GM21360 (cell line): ENCODE measurements around the gene GTF2F2.
A peak's percentile ranks its signal among the peaks of the same experiment; 100 is the strongest.
"Not testable (repeated sequence)": the region's sequence is repeated elsewhere in the genome, so short reads cannot be mapped to it uniquely, and the experiment has no call there.

Experiments
- ATAC-seq: cut with Tn5 transposase; IDR thresholded peaks from one replicate; pipeline ENCODE4 v1.9.1; 2021; ENCODE audit warnings: mild to moderate bottlenecking, moderate library complexity; ENCODE audit not compliant: unreplicated experiment

GTF2F2 gene

DNA sequence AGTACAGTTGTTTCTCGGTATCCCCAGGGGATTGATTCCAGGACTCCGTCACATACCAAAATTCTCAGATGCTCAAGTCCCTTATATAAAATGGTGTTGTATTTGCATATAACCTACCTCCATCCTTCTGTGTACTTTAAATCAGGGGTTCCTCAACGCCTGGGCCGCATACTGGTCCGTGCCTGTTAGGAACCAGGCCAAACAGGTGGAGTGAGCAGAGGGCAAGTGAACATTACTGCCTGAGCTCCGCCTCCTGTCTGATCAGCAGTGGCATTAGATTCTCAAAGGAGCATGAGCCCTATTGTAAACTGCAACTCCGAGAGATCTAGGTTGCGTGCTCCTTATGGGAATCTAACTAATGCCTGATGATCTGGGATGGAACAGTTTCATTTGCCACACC, 122.8 kb downstream of the GTF2F2 start:
- ATAC-seq = no peak

DNA sequence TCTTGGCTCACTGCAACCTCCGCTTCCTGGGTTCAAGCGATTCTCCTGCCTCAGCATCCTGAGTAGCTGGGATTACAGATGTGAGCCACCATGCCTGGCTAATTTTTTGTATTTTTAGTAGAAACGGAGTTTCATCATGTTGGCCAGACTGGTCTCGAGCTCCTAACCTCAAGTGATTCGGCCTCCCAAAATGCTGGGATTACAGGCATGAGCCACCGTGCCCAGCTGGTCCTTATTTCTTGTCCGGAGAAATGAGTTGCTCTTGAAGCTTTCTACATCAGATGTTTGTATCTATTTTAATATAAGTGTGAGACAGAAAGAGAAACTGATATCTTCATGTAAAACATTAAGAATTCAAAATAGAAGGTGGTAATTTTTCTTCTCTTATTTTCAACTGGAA, 124.4 kb downstream of the GTF2F2 start:
- not testable (repeated sequence) for ATAC-seq

DNA sequence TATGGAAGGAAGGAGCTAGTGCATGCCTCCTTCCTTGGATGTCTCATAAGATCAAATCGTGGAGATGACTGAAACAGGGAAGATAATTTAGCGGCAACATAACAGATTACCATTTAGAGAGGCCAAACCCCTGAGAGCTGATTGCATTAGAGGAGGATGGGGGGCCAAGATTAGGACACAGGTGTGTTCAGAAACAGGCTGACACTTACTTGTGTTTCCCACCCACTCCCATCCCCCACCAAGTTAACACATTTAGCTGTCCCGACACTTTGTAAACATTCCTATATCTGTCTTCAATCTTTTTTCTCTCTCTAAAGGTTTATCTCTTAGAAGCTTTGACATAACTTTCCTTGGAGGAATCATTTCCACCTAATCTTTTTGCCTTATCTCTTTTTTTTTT, 129.4 kb downstream of the GTF2F2 start:
- ATAC-seq = no peak

DNA sequence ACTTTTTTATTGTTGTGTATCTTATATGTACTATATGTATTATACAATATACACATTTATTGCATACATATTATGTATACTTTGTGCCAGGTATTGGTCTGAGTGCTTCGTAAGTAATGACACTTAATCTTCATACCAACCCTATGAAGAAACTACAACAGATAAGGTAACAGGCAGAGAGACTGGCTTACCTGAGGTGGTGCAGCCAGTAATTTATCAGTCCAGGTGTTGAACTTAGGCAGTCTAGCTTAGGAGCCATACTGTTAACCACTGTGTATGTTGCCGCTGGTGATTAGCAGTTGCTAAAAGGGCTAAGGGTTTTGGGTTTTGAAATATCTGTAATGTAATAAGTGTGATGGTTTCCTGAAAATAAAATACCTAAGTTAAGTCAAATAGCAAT, 134.1 kb downstream of the GTF2F2 start:
- ATAC-seq = no peak

DNA sequence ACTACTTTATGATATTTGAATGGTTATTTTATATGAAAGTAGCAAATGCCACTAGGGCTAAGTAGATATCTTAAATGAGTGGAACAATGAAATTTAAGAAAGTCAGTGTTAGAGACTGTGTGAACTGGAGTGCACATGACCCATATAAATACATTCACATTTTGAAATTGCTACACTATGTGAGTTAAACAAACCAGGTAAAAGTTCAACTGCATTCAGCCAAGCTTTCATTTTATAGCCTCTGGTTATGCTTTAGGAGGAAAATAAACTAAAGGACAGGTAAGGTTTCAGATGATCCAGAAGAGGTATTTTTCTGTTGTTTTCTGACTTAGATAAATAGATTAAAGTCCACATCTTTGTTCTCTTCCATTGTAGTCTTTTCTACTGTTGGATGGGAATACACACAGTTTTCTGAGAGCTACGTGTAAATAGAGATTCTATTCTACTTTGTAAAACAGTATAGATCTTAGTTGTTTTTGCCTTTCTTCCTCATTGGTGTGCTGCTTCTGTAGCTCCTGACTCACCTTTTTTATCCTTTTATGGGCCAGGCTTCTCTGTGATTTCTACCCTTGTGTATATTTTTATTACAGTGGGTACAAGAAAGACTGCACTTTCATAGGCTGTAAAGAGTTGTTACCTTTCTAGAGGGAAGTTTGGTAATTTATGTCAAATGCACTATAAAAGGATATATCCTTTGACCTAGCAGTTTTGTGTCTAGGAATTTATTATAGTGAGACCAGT, 135.1 kb downstream of the GTF2F2 start:
- ATAC-seq = no peak

DNA sequence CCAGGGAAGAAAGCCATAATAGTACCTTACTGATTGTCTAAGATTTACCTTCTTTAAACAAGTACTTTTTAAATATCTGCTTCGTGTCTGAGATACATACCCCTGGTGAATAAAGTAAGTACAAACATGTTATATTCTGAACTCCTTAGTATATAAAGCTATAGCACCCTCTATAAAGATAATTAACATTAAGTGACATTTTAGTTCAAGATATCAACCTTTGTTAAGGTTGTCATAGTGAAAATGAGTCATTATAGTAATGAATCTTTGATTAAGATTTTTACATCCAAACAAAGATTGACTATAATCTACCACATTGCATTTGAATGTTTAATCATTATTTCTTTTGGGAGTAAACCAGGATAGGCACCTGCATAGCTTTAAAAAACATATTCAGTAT, 135.9 kb downstream of the GTF2F2 start:
- ATAC-seq = no peak

DNA sequence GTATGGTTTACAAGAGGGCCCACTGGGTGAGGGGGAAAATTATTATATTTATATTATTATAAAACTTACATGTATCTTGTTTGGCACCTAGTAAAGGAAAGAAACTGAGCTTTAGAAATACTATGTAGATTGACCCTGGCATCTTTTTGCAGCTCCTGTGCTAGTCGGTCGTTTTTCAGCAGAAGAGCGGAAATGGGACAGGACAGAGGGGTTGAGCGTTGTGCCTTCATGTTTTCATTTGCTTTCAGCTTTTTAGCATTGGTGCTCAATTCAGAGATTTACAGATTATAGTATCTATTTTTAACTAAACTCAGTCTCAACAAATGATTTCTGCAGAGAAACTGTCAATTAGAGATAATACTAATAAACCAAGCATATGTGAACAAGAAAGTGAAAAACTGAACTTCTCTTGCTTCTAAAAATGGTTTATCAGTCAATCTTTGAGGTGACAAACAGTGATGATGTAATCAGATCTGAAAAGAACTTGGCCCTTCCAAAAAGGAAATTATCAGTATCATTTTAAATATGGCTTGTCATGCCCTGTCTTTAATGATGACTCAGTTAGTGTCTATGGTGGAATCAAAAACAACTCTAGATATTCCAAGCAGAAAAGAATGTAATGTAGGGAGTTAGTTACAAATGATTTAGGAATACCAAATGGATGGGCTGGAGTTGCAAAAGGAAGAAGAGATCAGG, 137.5 kb downstream of the GTF2F2 start:
- ATAC-seq = no peak

DNA sequence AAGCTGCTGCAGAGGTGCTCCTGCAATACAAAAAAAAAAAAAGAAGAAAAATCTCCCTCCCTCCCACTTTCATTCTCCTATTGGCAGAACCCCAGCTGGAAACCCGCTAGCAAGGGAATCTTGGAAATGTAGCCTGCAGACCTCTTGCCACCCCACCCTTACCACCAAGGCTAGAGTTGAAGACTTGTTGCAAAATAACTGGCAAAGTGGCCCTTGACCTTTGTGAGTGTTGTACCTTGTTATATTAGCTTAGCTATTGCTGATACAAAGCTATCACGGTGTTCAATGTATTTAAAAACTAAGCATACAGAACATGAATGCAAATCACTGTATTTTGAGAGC, 138.0 kb downstream of the GTF2F2 start:
- no peak for ATAC-seq

DNA sequence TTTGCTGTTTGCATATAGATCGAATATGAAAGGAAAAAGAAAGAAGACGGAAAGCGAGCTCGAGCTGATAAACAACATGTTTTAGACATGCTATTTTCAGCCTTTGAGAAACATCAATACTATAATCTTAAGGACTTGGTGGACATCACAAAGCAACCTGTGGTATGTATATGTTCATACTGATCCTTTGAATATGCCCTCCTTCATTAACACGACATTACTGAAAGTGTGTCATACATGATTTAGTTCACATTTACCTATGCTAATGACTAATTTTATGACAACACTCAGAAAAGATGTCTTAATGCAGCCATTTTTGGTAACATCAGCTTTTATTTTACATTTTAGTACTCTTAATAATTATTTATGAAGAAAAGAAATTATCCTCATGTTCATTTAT, 146.9 kb downstream of the GTF2F2 start:
- no peak for ATAC-seq

DNA sequence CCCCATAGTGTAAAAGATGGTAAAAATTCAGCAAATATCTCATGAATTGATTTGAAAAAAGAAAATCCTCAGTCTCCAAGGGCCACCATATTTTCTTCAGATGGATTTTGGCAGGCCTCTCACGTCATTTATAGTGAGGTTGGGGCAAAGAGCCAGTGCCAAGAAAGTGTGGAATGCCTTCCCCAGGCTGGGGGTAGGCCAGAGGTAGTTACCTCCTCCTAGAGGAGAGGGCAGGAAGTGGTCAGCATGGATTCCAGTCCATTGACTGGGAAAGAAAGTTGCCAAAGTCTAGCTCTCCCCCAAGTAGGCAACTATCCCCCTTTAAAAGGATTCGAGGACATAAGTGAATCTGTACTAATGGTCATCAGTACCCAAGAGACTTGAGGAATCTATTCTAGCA, 148.9 kb downstream of the GTF2F2 start:
- ATAC-seq = no peak

DNA sequence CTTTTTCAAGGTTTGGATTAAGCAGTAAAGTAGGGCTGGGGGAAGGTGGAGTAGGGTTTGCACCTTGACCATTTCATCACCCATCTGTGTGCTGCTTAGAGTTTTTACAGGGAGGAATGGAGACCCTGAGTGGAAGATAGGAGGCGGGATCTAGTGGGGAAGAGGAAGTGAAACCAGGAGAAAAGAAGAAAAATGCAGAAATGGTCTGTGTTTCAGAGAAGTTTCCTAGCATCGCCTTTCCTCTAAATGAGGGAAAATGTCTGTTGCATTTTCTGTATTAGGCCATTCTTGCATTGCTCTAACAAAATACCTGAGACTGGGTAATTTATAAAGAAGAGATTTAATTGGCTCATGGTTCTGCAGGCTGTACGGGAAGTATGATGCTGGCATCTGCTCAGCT, 156.6 kb downstream of the GTF2F2 start:
- ATAC-seq = no peak

DNA sequence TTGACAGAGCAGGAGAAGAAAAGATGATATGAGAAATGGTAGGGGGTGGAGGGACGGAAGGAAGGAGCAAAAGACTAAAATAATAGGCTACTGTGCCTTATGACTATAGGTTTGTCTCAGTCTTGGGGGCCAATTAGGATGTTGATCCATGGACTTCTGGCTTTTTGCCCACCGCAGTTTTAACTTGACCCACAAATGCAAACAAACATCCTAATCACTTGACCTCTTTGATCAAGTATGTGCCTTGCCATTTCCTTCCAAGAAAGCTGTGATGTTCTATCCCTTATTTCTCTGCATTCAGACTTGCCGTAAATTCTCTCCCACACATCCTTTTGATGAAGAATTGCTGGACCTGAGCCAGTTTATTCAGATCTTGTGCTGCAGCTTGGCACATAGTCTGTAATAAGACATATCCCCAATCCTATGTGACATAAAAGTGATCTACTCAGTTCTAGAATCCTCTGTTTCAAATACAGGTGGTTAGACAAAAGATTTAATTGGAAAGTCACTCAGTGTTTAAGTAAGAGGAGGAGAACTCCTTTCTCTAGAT, 157.9 kb downstream of the GTF2F2 start:
- no peak for ATAC-seq

DNA sequence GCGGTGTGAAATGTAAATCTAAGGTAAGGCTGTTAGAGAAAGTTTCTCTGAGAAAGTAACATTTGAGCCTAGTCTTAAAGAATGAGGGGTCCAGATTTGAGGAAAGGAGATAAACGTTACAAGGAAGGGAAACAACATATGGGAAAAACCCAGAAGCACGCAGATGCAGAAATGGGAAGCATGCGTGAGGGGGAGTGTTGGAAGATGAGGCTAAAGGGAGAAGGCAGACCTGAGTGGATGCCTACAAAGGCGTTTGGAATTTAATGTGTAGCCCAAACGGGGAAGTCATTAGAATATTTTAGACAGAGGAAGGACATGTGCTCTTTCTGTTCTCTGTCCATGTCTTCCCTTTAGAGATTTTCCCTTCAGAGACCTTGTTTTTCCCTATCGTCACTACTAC, 159.7 kb downstream of the GTF2F2 start:
- no peak for ATAC-seq

DNA sequence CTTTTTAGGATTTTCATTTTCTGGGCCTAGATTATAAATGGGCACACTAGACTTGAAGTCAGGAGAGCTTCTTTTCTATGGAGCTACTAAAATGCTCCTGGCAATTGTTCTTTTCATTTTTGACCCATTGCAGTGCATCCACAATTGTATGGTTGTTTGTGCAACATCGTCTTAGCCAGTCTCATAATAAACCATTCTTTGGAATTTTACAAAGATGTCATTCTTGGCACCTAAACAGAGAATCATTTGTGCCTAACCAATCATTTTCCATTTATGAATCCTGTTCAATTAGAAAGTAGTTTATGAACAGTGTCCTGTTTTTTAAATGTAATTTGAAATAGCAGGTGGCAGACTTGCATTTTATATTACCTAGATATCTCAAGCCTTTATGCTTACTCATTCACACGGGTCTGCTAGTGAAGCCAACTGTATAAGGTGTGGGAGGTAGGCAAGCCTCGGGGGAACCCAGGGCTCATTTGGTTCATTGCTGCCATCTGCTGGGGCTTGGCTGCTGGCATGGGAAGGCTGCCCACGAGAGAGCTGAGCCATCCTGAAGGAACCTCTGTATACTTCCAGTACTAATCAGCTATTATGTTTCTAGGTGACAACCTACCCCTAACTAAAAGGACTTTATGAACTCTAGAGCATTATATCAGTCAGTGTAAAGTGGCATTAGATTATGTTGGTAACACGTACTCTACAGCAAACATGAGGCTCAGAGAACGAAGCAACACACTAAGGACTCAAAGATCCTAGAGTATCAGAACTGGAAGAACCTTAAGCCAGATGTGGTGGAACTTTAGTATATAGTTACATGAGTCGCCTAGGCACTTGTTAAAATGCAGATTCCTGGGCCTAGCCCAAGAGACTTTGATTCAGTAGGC, 160.7 kb downstream of the GTF2F2 start:
- peak; percentile 75 for ATAC-seq

DNA sequence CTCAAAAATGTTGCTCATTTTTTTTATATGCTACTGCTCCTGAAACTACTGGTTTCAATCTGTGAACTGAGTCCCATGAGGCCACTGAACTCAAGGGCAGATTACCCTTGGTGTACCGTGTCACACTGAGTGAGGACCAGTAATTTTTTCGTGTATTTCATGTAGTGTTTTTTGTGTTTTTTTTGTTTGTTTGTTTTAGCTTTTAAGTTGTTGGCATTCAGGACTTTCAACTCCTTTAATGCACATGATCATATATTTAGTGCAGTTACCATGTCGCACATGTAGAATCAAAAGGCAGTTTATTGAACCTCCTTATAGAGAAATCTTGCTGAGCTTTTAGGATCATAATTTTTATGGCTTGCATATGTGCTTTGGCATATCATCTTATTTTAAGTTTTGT, 162.7 kb downstream of the GTF2F2 start:
- ATAC-seq = no peak

DNA sequence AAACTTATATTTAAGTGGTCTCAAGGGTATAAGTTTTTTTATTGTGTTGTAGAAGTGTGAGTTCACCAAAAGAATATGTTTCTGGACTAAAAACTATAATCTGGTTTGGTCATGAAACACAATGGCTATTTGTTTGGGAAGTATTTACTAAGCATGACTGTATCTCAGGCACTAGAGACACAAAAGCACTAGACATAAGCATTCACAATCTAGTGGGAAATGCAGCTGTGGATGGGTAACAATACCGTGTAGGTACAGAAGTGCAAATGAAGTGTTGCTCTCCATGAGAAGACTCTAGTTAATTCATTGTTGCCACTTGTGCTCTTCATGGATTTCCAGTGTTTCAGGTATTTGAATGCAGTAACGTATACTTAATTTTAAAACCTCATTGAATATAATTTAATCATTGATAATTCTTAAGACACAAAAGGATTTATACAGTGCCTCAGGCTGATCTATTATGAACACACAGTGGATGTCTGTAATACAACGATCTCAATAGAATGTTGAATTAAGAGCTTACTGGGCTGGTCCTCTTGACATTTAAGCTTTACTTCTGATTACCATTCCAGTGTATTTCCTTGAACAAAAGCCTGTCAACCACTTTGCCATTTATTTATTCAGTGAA, 169.7 kb downstream of the GTF2F2 start:
- no peak for ATAC-seq

DNA sequence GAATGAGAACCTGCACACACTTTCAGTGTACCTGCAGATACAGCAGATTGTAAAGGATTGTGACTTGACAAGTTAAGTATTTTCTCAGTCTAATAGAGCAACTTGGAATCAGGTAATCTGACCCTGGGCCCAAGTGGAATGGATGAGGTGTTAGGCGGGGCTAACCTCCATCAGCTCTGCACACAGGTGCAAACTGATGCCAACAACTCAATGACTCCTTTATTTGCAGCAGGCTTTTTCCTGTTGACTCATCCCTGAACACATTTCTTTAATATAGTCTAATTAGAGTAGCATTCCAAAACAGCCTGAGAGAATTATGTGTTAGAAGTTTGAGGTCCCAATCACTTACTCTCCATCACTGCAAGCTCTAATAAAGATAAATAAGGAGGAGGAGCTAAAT, 171.9 kb downstream of the GTF2F2 start:
- no peak for ATAC-seq

DNA sequence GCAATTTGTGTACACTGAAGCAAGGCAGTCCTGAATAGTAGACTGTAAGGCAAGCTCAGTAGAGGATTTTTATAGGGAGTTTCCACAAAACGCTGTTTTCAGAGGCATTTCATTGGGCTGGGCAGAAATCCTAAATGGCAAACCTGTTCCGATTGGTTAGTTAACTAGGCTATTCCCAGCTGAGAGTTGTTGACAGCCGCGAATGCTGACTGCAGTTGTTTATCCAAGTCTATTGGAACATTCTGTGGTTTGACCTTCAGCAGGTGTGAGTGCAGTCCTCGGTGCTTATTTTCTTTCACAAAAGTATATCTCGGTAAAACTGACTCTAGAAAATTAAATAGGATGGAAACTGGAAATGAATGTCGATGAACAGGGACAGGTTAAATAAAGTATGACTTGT, 175.2 kb downstream of the GTF2F2 start:
- ATAC-seq = no peak

DNA sequence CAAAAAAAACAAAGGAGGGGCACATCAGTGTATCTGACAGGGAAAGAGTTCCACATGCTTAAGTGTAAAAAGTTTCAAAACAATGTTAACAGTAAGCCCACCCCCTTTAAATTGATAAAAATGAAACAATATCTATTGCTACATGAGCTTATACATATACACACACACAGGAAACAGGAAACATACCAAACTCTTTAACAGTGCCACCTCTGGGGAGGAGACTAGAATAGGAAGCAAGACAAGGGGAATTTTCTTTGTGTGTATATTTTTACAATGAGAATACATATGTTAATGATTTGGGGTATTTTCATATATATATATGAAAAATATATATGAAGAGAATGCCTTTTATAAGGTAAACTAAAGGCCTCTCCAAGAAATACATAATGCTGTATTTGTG, 175.9 kb downstream of the GTF2F2 start:
- ATAC-seq = no peak

DNA sequence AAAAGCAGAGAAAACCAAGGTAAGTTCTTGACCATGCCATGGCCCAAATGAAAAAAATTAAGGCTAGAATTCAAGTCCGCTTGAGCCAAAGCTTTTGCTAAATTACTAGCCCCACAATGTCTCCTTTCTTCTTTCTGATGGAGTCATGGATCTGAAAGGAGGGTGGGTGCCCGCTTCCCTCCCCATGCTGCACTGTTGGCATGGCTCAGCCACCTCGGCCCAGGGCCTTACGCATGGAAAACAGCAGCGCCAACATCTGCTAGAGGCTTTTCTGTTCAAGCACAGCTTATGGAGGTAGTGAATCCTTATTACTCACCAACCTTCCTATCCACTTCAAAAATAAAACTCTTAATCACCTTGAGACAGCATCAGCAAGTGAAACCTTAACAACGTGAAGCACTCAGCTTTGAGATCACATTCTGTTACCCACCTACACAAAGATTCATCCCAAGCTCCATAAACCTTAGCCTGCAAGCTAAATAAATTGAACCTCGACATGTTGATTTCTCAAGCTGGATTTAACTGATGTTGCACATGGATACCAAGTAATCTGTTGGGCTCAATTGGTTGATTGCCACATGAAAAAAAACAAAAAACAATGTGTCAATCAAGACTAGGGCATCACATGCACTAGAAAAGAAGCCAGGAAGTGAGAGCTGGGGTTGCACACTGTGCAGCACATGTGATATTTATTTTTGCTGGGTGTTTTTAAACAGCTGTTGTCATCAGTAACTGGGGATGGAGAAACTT, 177.3 kb downstream of the GTF2F2 start:
- ATAC-seq = peak; percentile 56

DNA sequence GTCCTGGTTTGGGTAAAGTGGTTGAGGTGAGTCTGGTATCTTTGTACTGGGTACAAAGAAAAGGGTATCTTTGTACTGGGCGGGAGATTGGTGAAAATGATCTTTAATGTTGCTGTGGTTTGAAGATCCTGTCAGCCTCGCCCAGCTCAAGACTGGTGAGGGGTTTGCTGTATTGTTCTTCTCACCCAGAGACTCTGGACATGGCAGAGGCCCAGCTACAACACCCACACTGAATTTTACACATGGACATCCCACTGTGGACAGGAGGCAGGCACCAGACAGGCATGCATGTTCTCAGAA, 177.8 kb downstream of the GTF2F2 start:
- ATAC-seq = no peak
